Left ventricle myocardium superior (tissue), 1 donor: ENCODE data around the gene KLHL22. TPM values are rescaled to one million over a fixed set of nuclear protein-coding genes. Genes with fewer than 3 reads are reported as not detected.
"Not testable (repeated sequence)": the region's sequence is repeated elsewhere in the genome, so short reads cannot be mapped to it uniquely, and the experiment has no call there.

Source experiments
- ATAC-seq: fragments of 200-7000 bp; cut with Tn5 transposase; one replicate; pipeline ENCODE4 v1.9.1; 2020; ENCODE audit warnings: mild to moderate bottlenecking, moderate library complexity
- DNase-seq: peaks from one replicate; pipeline ENCODE4 v3.0.0-alpha.2; 2020
- intact Hi-C: fragments of 100-400 bp; cut with micrococcal nuclease; formaldehyde crosslinking; loops from one replicate; pipeline ENCODE4 v1.11.0; 2022
- total RNA-seq: library from RNA; stranded (reverse); fragmentation: NEBNext Ultra II Directional; extraction: Animal tissue kit (Norgen Biotek cat#: 25700); gene quantifications from one replicate; pipeline ENCODE4 v1.2.1, GENCODE V29; 2021
- donor health status: DM: no; HTN: yes; CAD: no; lungs with severe emphysema.

KLHL22 gene
- total RNA-seq, 1 donor from 2014 or later = 14.2 TPM

- no peak for DNase-seq
- no peak for ATAC-seq
- intact Hi-C loops = no loop called here
Measured at GRCh38 chr22:20428496-20429253, 66.9 kb downstream of the KLHL22 start.

- no peak for ATAC-seq
Measured at GRCh38 chr22:20427945-20428417, 67.6 kb downstream of the KLHL22 start.

GRCh38 chr22:20427104-20427944 is 68.3 kb downstream of the KLHL22 start:
- DNase-seq = no peak
- ATAC-seq = no peak
- intact Hi-C loops = no loop called here

More at GRCh38 chr22:20427945-20428417, 67.6 kb downstream of the KLHL22 start:
- no peak for DNase-seq
- intact Hi-C loops = no loop called here

DNA sequence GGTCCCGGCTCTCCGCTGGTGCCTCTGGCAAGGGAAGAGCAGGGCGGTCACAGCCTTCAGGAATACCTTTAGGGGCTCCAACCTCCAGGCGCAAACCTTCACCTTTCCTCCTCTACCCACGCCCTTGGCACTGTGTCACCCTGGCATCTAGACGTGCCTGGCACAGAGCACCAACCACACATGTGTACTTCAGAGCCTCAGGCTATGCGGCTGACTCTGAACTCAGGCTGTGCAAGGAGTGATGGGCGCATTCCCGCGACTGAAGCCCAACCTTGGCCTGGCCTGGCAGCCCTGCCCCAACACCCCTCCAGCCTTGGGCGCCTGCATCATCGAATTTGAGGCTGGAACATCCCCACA is 69.4 kb downstream of the KLHL22 start:
- intact Hi-C loops = no loop called here
- ATAC-seq = no peak
- DNase-seq = no peak

- ATAC-seq = no peak
- intact Hi-C loops = no loop called here
- DNase-seq = peak; percentile 37
Measured at GRCh38 chr22:20425566-20426258, 69.9 kb downstream of the KLHL22 start.

DNA sequence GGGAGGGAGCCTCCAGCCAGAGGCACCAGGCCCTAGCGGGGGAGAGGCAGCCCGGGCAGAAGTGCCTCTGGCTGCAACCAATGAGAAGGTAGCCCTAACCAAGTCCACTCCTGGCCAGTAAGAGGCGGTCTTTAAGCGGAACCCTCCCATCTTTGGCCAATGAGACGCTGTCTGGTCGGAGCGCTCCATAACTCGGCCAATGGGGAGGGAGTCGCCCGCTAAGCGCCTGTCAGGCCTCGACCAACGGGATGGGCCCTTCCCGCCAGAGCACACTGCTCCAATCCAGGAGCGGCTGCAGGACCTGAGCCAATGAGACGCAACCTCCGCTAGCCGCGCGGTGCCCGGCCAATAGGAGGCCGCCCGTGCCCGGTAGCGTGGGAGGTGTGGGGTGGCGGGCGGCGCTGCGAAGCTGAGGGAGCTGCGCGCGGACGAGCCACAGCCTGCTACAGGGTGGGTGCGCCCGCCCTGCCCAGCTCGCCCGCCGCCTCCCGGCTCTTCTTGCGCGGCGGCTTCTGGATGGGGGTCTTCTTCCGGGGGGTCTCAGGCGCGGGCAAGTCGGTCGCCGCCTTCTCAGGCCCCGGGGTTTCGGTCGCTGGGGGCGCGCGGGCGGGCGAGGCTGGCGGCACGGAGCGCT is 70.5 kb downstream of the KLHL22 start:
- intact Hi-C loops = no loop called here
- peak; percentile 6 for ATAC-seq
- peak; percentile 64 for DNase-seq

GRCh38 chr22:20424568-20424931 is 71.0 kb downstream of the KLHL22 start:
- intact Hi-C loops = no loop called here
- DNase-seq (no peak), ATAC-seq (no peak)

GRCh38 chr22:20423906-20424551 is 71.6 kb downstream of the KLHL22 start:
- intact Hi-C loops = no loop called here
- DNase-seq = peak; percentile 40
- peak; percentile 16 for ATAC-seq

DNA sequence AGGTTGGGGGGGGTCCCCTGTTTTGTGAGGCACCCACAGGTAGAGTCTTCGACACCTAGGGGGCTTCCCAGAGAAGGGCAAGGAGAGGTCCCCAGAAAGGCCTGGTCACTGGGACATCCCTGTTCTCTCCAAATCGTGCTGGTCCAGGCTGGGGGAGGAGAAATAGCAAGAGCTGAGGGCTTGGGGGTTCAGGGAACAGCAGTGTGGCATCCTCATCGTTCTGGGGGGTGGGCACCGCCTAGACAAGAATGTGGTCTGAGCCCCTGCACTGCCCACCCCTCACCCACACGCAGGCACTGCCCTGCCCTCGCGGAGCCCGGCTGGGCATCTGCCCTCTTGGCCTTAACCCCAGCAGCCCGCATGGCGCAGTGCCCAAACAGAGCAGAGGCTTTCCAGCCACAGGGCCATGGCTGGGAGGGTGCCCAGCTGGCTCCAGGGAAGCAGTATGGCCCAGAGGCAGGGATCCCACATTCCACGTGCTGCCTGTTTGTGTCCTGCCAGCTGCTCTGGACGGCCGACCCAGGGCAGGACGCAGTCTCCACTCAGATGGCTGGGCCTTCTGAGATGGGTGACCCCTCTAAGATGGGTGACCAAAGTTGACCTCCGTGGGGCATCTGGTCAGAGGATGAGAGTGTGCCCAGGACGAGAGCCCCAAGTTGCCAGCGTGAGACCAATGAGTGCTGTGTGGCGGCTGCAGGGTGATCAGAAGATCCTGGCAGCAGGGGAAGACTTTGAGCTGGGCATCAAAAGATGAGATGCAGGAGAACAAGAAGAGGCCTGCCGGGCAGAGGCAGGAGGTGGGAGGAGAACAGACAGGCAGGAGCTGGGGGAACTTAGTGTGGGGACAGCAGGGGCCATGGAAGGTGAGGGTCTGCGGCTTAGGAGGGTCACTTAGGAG is 72.3 kb downstream of the KLHL22 start:
- DNase-seq = peak; percentile 92
- intact Hi-C loops = no loop called here
- peak; percentile 87 for ATAC-seq

- ATAC-seq (no peak), DNase-seq (no peak)
- intact Hi-C loops = no loop called here
Measured at GRCh38 chr22:20422271-20423007, 73.2 kb downstream of the KLHL22 start.

GRCh38 chr22:20421507-20421874 is 74.1 kb downstream of the KLHL22 start:
- no peak for DNase-seq
- no peak for ATAC-seq

GRCh38 chr22:20420157-20420842 is 75.3 kb downstream of the KLHL22 start:
- intact Hi-C loops = no loop called here
- ATAC-seq (no peak), DNase-seq (no peak)

More at GRCh38 chr22:20421507-20421874, 74.1 kb downstream of the KLHL22 start:
- intact Hi-C loops = no loop called here

DNA sequence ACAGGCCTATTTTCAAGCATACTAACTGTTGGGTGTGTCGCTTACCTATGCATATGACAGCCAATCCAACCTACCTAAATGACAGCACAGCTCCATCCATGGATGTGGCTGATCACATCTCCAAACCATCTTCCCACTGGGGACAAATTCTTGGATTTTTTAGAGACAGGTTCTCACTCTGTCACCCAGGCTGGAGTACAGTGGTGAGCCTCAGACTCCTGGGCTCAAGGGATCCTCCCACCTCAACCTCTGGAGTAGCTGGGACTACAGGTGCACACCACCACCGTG is 76.0 kb downstream of the KLHL22 start:
- intact Hi-C loops = loop anchor here (5.0 kb wide), 1 partner anchor 38 kb away; no protein-coding TSS in a partner anchor
- DNase-seq (no peak), ATAC-seq (no peak)

- DNase-seq = peak; percentile 91
- peak; percentile 92 for ATAC-seq
- intact Hi-C loops = loop anchor here (5.0 kb wide), 1 partner anchor 39 kb away; no protein-coding TSS in a partner anchor
Measured at GRCh38 chr22:20418211-20418788, 77.3 kb downstream of the KLHL22 start.

GRCh38 chr22:20415699-20416098 is 79.9 kb downstream of the KLHL22 start:
- ATAC-seq, DNase-seq: not testable (repeated sequence)
- intact Hi-C loops = loop anchor here (5.0 kb wide), 1 partner anchor 42 kb away; no protein-coding TSS in a partner anchor

DNA sequence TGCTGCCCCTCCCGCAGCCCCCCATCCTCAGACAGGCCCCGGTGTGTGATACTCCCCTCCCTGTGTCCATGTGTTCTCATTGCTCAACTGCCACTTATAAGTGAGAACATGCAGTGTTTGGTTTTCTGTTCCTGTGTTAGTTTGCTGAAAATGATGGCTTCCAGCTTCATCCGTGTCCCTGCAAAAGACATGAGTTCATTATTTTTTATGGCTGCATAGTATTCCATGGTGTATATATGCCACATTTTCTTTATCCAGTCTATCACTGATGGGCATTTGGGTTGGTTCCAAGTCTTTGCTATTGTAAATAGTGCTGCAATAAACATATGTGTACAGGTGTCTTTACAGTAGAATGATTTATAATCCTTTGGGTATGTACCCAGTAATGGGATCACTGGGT is 80.4 kb downstream of the KLHL22 start:
- not testable (repeated sequence) for ATAC-seq, DNase-seq
- intact Hi-C loops = loop anchor here (5.0 kb wide), 1 partner anchor 42 kb away; no protein-coding TSS in a partner anchor
